Gastroesophageal sphincter (tissue), 2 donors: Measurements from ENCODE around the gene ZNF500.

Source experiments
- EP300 ChIP-seq: sonication (generic); formaldehyde crosslinking; IDR thresholded peaks from one replicate; pipeline ENCODE4 v1.6.1; 2017; ENCODE audit warnings: antibody characterized with exemption, mild to moderate bottlenecking
- POLR2A ChIP-seq, 2 donors: fragments of 450-650 bp; IDR thresholded peaks; one replicate each; pipeline ENCODE4 v1.6.1; 2017; ENCODE audit warnings: antibody characterized with exemption in 2 of 2, mild to moderate bottlenecking in 2 of 2, moderate library complexity in 1 of 2
- POLR2AphosphoS5 ChIP-seq: sonication (generic); formaldehyde crosslinking; IDR thresholded peaks from one replicate; pipeline ENCODE4 v1.6.1; 2017; ENCODE audit warnings: antibody characterized with exemption

GRCh38 chr16:4746215-4746614 lies 20.7 kb downstream of the ZNF500 start:
- TF ChIP-seq POLR2A (IDR thresholded peaks at IDR 0.05) = no peak
- no peak for TF ChIP-seq EP300
- TF ChIP-seq POLR2AphosphoS5 = no peak
